H9 (cell line): Measurements from ENCODE around the gene OR4D5. TPM values are rescaled to one million over a fixed set of nuclear protein-coding genes. Genes with fewer than 3 reads are reported as not detected.

Experiments
- DNase-seq: peaks from one replicate; pipeline ENCODE4 v3.0.0-alpha.2; 2017
- H2AFZ ChIP-seq: one replicate; pipeline ENCODE4 v1.6.1; 2013; ENCODE audit warnings: mild to moderate bottlenecking, low read length, control low read depth, moderate library complexity
- H2AK5ac ChIP-seq: 2 replicates; pipeline ENCODE4 v1.6.1; 2013; ENCODE audit warnings: low read length, control low read depth, mixed read lengths; ENCODE audit not compliant: insufficient read length
- H2BK120ac ChIP-seq: one replicate; pipeline ENCODE4 v1.6.1; 2013; ENCODE audit warnings: low read depth, mild to moderate bottlenecking, low read length, control low read depth, inconsistent platforms; ENCODE audit not compliant: poor library complexity, severe bottlenecking
- H2BK12ac ChIP-seq: 2 replicates; pipeline ENCODE4 v1.6.1; 2013; ENCODE audit warnings: low read length, control low read depth, mixed read lengths, low read depth; ENCODE audit not compliant: insufficient read length
- H2BK15ac ChIP-seq: 2 replicates; pipeline ENCODE4 v1.6.1; 2013; ENCODE audit warnings: low read depth, low read length, control low read depth
- H2BK20ac ChIP-seq: one replicate; pipeline ENCODE4 v1.6.1; 2013; ENCODE audit warnings: low read depth, mild to moderate bottlenecking, low read length, control low read depth, inconsistent platforms; ENCODE audit not compliant: poor library complexity, severe bottlenecking
- H2BK5ac ChIP-seq: 2 replicates; pipeline ENCODE4 v1.6.1; 2013; ENCODE audit warnings: low read length, control low read depth, mixed read lengths; ENCODE audit not compliant: insufficient read length
- H3K14ac ChIP-seq: 2 replicates; pipeline ENCODE4 v1.6.1; 2013; ENCODE audit warnings: low read length, control low read depth; ENCODE audit not compliant: insufficient read depth
- H3K18ac ChIP-seq: 2 replicates; pipeline ENCODE4 v1.6.1; 2013; ENCODE audit warnings: low read depth, mild to moderate bottlenecking, mixed read lengths, low read length, control low read depth; ENCODE audit not compliant: insufficient read length
- H3K23ac ChIP-seq: 2 replicates; pipeline ENCODE4 v1.6.1; 2013; ENCODE audit warnings: low read length, control low read depth, mixed read lengths, low read depth; ENCODE audit not compliant: insufficient read length
- H3K23me2 ChIP-seq: 2 replicates; pipeline ENCODE4 v1.6.1; 2013; ENCODE audit warnings: low read depth, mild to moderate bottlenecking, mixed read lengths, low read length, control low read depth; ENCODE audit not compliant: insufficient read length, poor library complexity, severe bottlenecking
- H3K27ac ChIP-seq: 2 replicates; pipeline ENCODE4 v1.5.1; 2013; ENCODE audit warnings: low read length, control low read depth, mixed read lengths, low read depth; ENCODE audit not compliant: insufficient read length
- H3K27me3 ChIP-seq: 2 replicates; pipeline ENCODE4 v1.6.1; 2013; ENCODE audit warnings: low read length, control low read depth, inconsistent platforms; ENCODE audit not compliant: insufficient read depth
- H3K4ac ChIP-seq: 2 replicates; pipeline ENCODE4 v1.6.1; 2013; ENCODE audit warnings: low read depth, mild to moderate bottlenecking, control low read depth, inconsistent platforms, low read length, moderate library complexity
- H3K4me1 ChIP-seq: 2 replicates; pipeline ENCODE4 v1.6.1; 2013; ENCODE audit warnings: low read length, control low read depth, inconsistent platforms; ENCODE audit not compliant: insufficient read depth
- H3K4me2 ChIP-seq: 2 replicates; pipeline ENCODE4 v1.6.1; 2013; ENCODE audit warnings: low read length, control low read depth, mixed read lengths; ENCODE audit not compliant: insufficient read length, insufficient read depth
- H3K56ac ChIP-seq: 2 replicates; pipeline ENCODE4 v1.6.1; 2013; ENCODE audit warnings: low read depth, mild to moderate bottlenecking, mixed read lengths, low read length, control low read depth; ENCODE audit not compliant: insufficient read length
- H3K79me1 ChIP-seq: 2 replicates; pipeline ENCODE4 v1.6.1; 2013; ENCODE audit warnings: low read depth, mild to moderate bottlenecking, moderate library complexity, low read length, control low read depth, inconsistent platforms; ENCODE audit not compliant: insufficient read depth, poor library complexity, severe bottlenecking
- H3K79me2 ChIP-seq: 2 replicates; pipeline ENCODE4 v1.6.1; 2013; ENCODE audit warnings: low read length, control low read depth, inconsistent platforms; ENCODE audit not compliant: insufficient read depth
- H3K9ac ChIP-seq: 2 replicates; pipeline ENCODE4 v1.6.1; 2013; ENCODE audit warnings: low read length, control low read depth, mixed read lengths; ENCODE audit not compliant: insufficient read length; ENCODE audit errors: extremely low read depth
- H3K9me3 ChIP-seq: one replicate; pipeline ENCODE4 v1.6.1; 2013; ENCODE audit warnings: low read depth, low read length, inconsistent platforms; ENCODE audit not compliant: control insufficient read depth
- H3T11ph ChIP-seq: one replicate; pipeline ENCODE4 v1.6.1; 2013; ENCODE audit warnings: mild to moderate bottlenecking, low read length, control low read depth, inconsistent platforms
- H4K20me1 ChIP-seq: one replicate; pipeline ENCODE4 v1.6.1; 2013; ENCODE audit not compliant: control insufficient read depth, insufficient read length, insufficient read depth
- H4K5ac ChIP-seq: 2 replicates; pipeline ENCODE4 v1.6.1; 2013; ENCODE audit warnings: low read depth, mild to moderate bottlenecking, mixed read lengths, low read length, control low read depth; ENCODE audit not compliant: insufficient read length
- H4K8ac ChIP-seq: replicated peaks from 2 replicates; pipeline ENCODE4 v1.6.1; 2013; ENCODE audit warnings: low read length, control low read depth, mixed read lengths, low read depth; ENCODE audit not compliant: insufficient read length
- H4K91ac ChIP-seq: 2 replicates; pipeline ENCODE4 v1.6.1; 2013; ENCODE audit warnings: low read depth, mild to moderate bottlenecking, moderate library complexity, mixed read lengths, low read length, control low read depth; ENCODE audit not compliant: insufficient read length
- H3K27ac Mint-ChIP-seq, 3 experiments: 2 replicates in 2 of 3; 3 replicates in 1 of 3; pipeline ENCODE4 v1.8.0; 2020 to 2021; ENCODE audit warnings: mixed read lengths in 3 of 3, mild to moderate bottlenecking in 1 of 3, moderate library complexity in 1 of 3
- H3K27me3 Mint-ChIP-seq: 2 replicates; pipeline ENCODE4 v1.8.0; 2021; ENCODE audit warnings: low read depth, mild to moderate bottlenecking, moderate library complexity, mixed read lengths
- H3K36me3 Mint-ChIP-seq, 3 experiments: 2 replicates in 2 of 3; 3 replicates in 1 of 3; pipeline ENCODE4 v1.8.0; 2020 to 2021; ENCODE audit warnings: low read depth in 3 of 3, mixed read lengths in 3 of 3; ENCODE audit not compliant: insufficient read depth in 1 of 3
- H3K4me1 Mint-ChIP-seq, 2 experiments: 2 replicates each; pipeline ENCODE4 v1.8.0; 2020; ENCODE audit warnings: mixed read lengths in 2 of 2
- H3K4me3 Mint-ChIP-seq, 2 experiments: 2 replicates in 1 of 2; 3 replicates in 1 of 2; pipeline ENCODE4 v1.8.0; 2020 to 2021; ENCODE audit warnings: mild to moderate bottlenecking in 2 of 2, mixed read lengths in 2 of 2, moderate library complexity in 1 of 2
- H3K9me3 Mint-ChIP-seq, 2 experiments: 2 replicates in 1 of 2; 3 replicates in 1 of 2; pipeline ENCODE4 v1.8.0; 2020; ENCODE audit warnings: mild to moderate bottlenecking in 2 of 2, mixed read lengths in 2 of 2, moderate library complexity in 1 of 2
- CTCF ChIP-seq: fragments of 200-600 bp; sonication (generic); conservative IDR thresholded peaks from 3 replicates; pipeline ENCODE4 v1.8.0; 2021; ENCODE audit warnings: antibody characterized with exemption, mild to moderate bottlenecking
- WGBS: extraction: QIAGEN DNeasy Blood & Tissue Kit; methylation state at CpG from one replicate; pipeline ENCODE4 v1.1.7; 2013; ENCODE audit warnings: missing lambda C conversion rate, low lambda C conversion rate, mixed read lengths; ENCODE audit not compliant: insufficient read length; ENCODE audit errors: extremely low coverage; 5-methylcytosine and 5-hydroxymethylcytosine counted together
- total RNA-seq: library from RNA; stranded (reverse); gene quantifications from 2 replicates; pipeline ENCODE4 v1.2.1, GENCODE V29; 2021

OR4D5 gene
- total RNA-seq, 1 experiment from 2014 or later, result not detected

GRCh38 chr11:123901867-123902266 lies 37.5 kb upstream of the OR4D5 start, which contains the start of gene OR8D4:
Gene OR8D4, plus strand, starts transcription at chr11:123902167. Its CDS starts 4,265 bp downstream, at chr11:123906432.
- Histone ChIP-seq H3T11ph (no peak within 1 kb of the TSS), H3K9me3 (no peaks in the 10 kb centered on the region), H2BK20ac (no peak within 1 kb of the TSS), H3K9ac (no peak within 1 kb of the TSS), H2BK12ac (no peak within 1 kb of the TSS), H3K56ac (no peak within 1 kb of the TSS), H4K20me1 (no peaks in the 10 kb centered on the region), H2BK15ac (no peak within 1 kb of the TSS), H4K5ac (no peak within 1 kb of the TSS), H3K27me3 (no peaks in the 10 kb centered on the region), H4K8ac (no peak within 1 kb of the TSS), H3K79me2 (no peaks in the 10 kb centered on the region), H3K4ac (no peak within 1 kb of the TSS), H3K14ac (no peak within 1 kb of the TSS), H3K18ac (no peak within 1 kb of the TSS), H3K4me1 (no peaks in the 10 kb centered on the region; the same call in 1 of the 2 replicates), H4K91ac (no peak within 1 kb of the TSS), H2BK5ac (no peak within 1 kb of the TSS), H2AFZ (no peak within 1 kb of the TSS), H3K23ac (no peak within 1 kb of the TSS), H3K79me1 (no peaks in the 10 kb centered on the region), H3K23me2 (no peaks in the 10 kb centered on the region), H2BK120ac (no peak within 1 kb of the TSS), H2AK5ac (no peak within 1 kb of the TSS), H3K4me2 (no peak within 1 kb of the TSS), H3K27ac (no peak within 1 kb of the TSS)
- Mint-ChIP-seq H3K4me3 (no peak within 1 kb of the TSS), H3K27me3 (no peaks in the 10 kb centered on the region), H3K27ac (no peak within 1 kb of the TSS), H3K36me3 (no peaks in the 10 kb centered on the region), H3K9me3 (no peaks in the 10 kb centered on the region), H3K4me1 (peaks cover 11 to 16% of the 10 kb centered on the region in 2 experiments)
- TF ChIP-seq CTCF, result no peak
- no peak for DNase-seq
- no CpG with 5 or more reads among the region's 1 CpG for WGBS
